ENCODE results near the gene OR2F2.

OR2F2 gene

GRCh38 chr7:143973870-143974416 lies 38.9 kb downstream of the OR2F2 start:
- no peaks in the 10 kb centered on the region for H3K79me2 ChIP-seq
- no peak overlapping the region for H2AFZ ChIP-seq
- H3K36me3 ChIP-seq (ENCODE audit: control insufficient read depth, insufficient read depth, low read length) = no peaks in the 10 kb centered on the region
- H3K4me3 ChIP-seq (ENCODE audit: low read depth, low read length) = no peak overlapping the region
- H3K9me3 ChIP-seq (ENCODE audit: control insufficient read depth, low read length) = no peaks in the 10 kb centered on the region
- no peaks in the 10 kb centered on the region for H3K4me1 ChIP-seq
- H3K27me3 ChIP-seq (ENCODE audit: control insufficient read depth, insufficient read depth, low read length) = no peaks in the 10 kb centered on the region
- TF ChIP-seq CTCF (IDR thresholded peaks at IDR 0.05) = no peak
- H3K4me2 ChIP-seq (ENCODE audit: low read length) = no peak overlapping the region
- H3K9ac ChIP-seq = no peak overlapping the region
- no peak overlapping the region for H3K27ac ChIP-seq

- Histone ChIP-seq H3K4me1 (no peaks in the 10 kb centered on the region), H3K4me2 (ENCODE audit: low read length) (no peak overlapping the region), H3K36me3 (ENCODE audit: control insufficient read depth, insufficient read depth, low read length) (no peaks in the 10 kb centered on the region), H3K79me2 (no peaks in the 10 kb centered on the region), H3K27ac (no peak overlapping the region), H3K4me3 (ENCODE audit: low read depth, low read length) (no peak overlapping the region), H3K9me3 (ENCODE audit: control insufficient read depth, low read length) (no peaks in the 10 kb centered on the region), H3K9ac (no peak overlapping the region), H3K27me3 (ENCODE audit: control insufficient read depth, insufficient read depth, low read length) (no peaks in the 10 kb centered on the region), H2AFZ (no peak overlapping the region)
- no peak for TF ChIP-seq CTCF (IDR thresholded peaks at IDR 0.05)
Measured at GRCh38 chr7:143974459-143974858, 39.4 kb downstream of the OR2F2 start.

GRCh38 chr7:143975617-143976016 lies 40.6 kb downstream of the OR2F2 start:
- TF ChIP-seq CTCF (IDR thresholded peaks at IDR 0.05) = no peak
- no peak overlapping the region for H3K4me3 ChIP-seq (ENCODE audit: low read depth, low read length)
- no peaks in the 10 kb centered on the region for H3K9me3 ChIP-seq (ENCODE audit: control insufficient read depth, low read length)
- H3K4me1 ChIP-seq = no peaks in the 10 kb centered on the region
- no peak overlapping the region for H3K27ac ChIP-seq
- no peaks in the 10 kb centered on the region for H3K27me3 ChIP-seq (ENCODE audit: control insufficient read depth, insufficient read depth, low read length)
- H3K79me2 ChIP-seq = no peaks in the 10 kb centered on the region
- H3K36me3 ChIP-seq (ENCODE audit: control insufficient read depth, insufficient read depth, low read length) = no peaks in the 10 kb centered on the region
- H2AFZ ChIP-seq = no peak overlapping the region
- H3K4me2 ChIP-seq (ENCODE audit: low read length) = no peak overlapping the region
- no peak overlapping the region for H3K9ac ChIP-seq

GRCh38 chr7:143978585-143978984 lies 43.6 kb downstream of the OR2F2 start:
- Histone ChIP-seq H3K36me3 (ENCODE audit: control insufficient read depth, insufficient read depth, low read length) (no peaks in the 10 kb centered on the region), H2AFZ (no peak overlapping the region), H3K4me2 (ENCODE audit: low read length) (no peak overlapping the region), H3K9ac (no peak overlapping the region), H3K4me1 (no peaks in the 10 kb centered on the region), H3K79me2 (no peaks in the 10 kb centered on the region), H3K27ac (no peak overlapping the region), H3K4me3 (ENCODE audit: low read depth, low read length) (no peak overlapping the region), H3K27me3 (ENCODE audit: control insufficient read depth, insufficient read depth, low read length) (no peaks in the 10 kb centered on the region), H3K9me3 (ENCODE audit: control insufficient read depth, low read length) (no peaks in the 10 kb centered on the region)
- no peak for TF ChIP-seq CTCF (IDR thresholded peaks at IDR 0.05)

GRCh38 chr7:143979359-143979758 lies 44.3 kb downstream of the OR2F2 start:
- no peaks in the 10 kb centered on the region for H3K27me3 ChIP-seq (ENCODE audit: control insufficient read depth, insufficient read depth, low read length)
- H3K9ac ChIP-seq = no peak overlapping the region
- H3K4me3 ChIP-seq (ENCODE audit: low read depth, low read length) = no peak overlapping the region
- H3K79me2 ChIP-seq = no peaks in the 10 kb centered on the region
- no peak for TF ChIP-seq CTCF (IDR thresholded peaks at IDR 0.05)
- no peak overlapping the region for H3K4me2 ChIP-seq (ENCODE audit: low read length)
- H3K36me3 ChIP-seq (ENCODE audit: control insufficient read depth, insufficient read depth, low read length) = no peaks in the 10 kb centered on the region
- H3K9me3 ChIP-seq (ENCODE audit: control insufficient read depth, low read length) = no peaks in the 10 kb centered on the region
- no peaks in the 10 kb centered on the region for H3K4me1 ChIP-seq
- no peak overlapping the region for H3K27ac ChIP-seq
- H2AFZ ChIP-seq = no peak overlapping the region

All from parathyroid adenoma (tissue), 2 donors.